Hippocampal formation (tissue), 2 donors: ENCODE results near the gene FAM89B.

Experiments
- DNase-seq, 2 donors: peaks; one replicate each; lab custom pipeline; 2025; lab: John Stamatoyannopoulos, UW

The FAM89B gene

DNA sequence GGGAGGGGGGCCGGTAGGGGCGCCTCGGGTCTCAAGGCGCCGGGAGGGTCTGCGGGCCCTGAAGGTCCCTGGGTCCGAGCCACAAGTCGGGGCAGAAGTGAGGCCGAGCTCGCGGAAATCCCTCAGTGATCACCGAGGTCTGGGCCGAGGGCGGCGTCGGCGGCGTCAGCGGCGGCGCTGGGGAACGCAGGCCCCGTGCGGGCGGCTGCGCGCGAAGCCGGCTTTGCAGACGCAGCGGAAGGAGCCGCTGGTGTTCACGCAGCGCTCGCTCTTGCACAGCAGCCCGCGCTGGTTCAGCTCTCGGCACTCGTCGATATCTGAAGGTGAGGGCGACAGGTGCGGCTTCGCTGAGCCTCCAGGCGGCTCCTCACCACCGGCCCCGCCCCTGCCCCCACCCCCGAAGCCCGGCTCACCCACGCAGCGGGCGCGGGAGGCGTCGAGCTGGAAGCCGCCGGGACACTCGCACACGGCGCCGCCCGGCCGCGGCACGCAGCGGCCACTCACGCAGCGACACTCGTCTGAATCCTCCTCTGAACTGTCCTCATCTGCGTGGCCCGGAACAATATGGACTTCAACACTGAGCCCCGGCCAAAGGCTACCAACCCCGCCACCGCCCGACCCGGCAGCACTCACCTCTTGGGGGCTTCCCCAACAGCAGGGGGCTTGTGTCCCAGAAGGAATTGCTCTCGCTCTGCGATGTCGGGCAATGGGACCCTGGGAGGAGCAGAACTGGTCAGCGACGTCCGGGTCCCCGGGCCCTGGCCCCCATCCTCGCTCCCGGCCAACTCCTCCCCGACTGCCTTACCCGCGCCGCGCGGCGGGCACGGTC lies 33.2 kb upstream of the FAM89B start:
- DNase-seq, result no peak

DNA sequence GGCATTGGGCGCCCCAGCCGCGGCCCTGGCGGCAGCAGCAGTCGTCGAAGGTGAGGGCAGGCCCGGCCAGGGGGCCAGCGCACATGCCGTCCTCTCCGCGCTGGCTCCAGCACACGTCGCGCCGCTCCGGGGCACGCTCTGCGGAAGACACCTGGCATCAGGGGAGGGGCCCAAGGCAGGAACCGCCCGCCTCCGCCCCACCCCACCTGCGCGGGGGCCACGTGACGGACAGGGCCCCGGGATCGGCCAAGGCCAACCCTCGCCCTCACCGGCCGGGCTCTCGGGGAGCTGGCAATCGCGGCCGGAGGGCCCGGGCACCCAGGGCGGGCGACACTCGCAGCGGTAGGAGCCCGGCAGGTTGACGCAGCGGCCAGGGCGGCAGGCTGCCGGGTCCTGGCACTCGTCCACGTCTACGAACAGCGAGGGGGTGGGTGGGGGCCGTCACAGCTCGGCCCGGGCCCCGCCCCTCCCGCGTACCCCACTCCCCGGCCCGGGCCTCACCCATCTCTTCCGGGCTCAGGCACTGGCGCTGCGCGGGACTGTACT lies 32.5 kb upstream of the FAM89B start:
- DNase-seq, result no peak

DNA sequence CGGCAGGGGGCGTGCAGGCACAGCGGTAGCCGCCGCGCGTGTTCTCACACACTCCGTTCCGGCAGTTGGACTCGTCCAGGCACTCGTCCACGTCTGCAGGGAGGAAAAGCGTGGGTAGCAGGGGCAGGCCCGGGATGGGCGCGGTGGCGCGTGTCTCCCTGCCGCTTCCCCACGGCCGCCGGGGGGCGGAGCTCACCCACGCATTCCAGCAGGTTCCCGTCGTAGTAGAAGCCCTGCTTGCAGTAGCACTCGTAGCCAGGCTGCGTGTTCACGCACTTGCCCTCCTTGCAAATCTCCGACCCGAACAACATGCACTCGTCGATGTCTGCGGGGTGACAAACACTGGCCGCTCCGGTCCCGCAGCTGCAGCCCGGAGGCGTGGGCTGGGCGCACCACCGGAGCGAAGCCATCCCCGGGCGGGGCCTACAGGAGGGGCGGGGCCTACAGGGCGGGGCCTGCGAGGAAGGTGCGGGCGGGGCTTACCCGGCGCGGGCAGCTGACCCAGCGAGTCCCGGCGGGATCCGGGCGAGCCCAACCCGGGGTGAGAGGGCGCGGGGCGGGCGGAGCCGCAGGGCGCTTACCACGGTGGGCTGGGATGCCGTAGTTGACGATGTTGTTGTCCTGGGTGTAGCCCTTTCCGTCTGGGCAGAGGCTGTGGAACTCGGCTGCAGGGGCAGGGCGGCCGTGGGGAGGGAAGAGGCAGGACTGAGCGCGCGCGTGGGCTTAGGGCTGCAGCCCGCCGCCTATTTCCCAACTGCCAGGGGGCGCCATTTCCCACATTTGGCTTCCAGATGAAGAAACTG lies 31.8 kb upstream of the FAM89B start:
- DNase-seq, result peak; percentile 68 to 93

DNA sequence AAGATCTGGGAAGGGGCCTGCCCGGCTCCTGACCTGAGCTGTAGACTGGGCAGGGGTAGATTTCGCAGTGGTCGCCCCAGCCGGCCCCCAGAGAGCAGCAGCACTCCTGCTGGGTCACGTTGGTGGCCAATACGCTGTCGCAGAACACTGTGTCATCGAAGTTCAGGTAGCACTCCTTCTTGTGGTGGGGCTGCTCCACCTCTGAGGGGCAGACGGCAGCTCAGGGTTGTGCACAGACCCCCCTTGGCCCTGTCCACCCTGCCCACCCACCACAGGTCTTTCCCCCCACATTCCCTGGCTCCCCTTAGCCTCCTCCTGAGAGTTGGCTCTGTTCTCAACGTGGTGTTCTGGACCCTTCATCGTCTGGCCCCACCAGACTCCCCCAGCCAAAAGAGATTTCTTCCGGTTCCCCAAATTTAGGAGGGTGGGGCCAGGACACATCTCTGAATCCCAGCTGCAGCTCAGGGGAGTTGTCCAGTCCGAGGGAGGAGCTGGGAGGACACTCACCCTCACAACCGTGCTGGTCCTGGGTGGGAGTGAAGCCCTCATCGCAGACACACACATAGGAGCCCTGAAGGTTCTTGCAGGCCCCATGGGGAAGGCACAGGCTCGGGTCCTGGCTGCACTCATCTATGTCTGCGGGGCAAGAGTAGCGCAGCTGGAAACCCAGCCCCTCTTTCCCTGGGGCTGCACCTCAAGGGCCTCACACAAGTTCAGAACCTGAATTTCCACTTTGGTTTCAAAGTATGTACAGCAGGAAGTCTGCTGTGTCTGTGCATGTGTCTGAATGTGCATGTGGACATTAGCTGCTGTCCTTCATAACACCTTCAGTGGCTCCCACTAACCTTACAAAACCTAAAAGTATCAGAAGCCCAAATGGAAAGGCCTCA lies 31.0 kb upstream of the FAM89B start:
- DNase-seq, result no peak

DNA sequence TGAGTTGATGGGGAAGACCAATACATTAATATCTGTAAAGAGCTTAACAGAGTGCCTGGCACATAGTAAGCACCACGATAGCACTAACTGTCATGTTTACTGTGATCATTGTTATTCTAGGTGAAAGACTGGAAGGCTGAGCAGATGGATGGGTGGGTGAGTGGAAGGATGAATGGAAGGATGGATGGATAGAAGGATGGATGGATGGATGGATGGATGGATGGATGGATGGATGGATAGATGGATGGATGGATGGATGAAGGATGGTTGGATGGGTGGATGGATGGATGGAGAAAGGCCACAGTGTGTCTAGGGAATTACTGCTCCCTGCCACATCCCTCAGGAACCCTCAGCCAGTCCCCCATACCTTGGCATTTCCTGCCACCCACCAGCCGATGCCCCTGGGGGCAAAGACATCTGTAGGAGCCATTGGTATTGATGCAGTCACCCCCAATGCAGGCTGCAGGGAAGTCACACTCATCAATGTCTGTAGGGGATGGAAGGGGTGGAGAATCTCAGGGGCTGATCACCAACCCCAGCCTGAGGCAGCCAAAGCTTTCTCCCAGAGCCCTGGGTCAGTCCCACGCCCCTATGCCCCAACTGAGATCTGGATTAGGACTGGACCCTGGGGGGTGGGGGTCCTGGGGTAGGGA lies 29.5 kb upstream of the FAM89B start:
- DNase-seq, result no peak

DNA sequence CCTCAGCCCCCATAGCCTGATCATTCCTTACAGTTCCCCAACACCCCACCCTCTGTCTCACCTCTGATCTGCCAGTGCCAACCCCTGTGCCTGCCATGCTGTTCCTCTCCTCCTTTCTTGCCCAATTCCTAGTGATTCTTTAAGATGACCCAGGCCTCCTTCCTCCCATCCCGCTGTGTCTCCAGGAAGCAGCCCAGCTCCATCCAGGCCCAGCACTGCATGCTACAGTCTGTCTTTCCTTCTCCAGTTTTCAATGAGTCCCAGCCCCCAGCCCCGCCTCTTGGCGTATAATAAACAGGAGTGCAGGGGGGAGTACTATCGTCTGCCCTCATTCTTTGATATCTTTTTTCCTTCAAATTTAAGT lies 26.5 kb upstream of the FAM89B start:
- no peak for DNase-seq

DNA sequence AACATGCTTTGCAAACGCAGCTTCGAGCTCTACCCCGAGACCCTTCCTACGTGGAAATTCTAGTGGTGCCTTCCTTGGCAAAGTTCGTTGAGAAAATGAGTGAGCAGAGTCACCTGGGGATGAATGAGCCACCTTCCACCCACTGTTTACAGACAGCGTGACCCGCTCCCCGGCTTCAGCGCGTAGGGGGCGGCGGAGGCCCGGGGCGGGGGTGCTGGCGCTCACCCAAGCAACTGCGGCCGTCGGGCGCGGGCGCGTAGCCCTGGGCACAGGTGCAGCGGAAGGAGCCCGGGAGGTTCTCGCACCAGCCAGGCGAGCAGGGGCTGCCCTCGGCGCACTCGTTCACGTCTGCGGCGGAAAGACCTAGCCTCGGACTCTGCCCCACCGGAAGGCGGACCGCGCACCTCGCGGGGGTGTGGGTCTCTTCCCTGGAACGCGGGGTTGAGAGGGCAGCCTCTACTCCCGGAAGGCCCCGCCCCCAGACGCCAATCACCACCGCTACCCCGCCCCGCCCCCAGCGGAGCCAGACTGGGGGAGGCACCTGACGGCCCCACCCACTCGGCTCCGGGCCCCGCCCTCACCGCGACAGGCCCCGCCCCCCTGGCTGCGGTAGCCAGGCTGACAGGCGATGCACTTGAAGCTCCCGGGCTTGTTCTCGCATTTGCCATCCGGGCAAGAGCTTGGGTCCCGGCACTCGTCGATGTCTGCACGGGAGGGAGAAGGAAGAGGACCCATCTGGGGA lies 25.9 kb upstream of the FAM89B start:
- peak in 1 of 2 donors; percentile 47 for DNase-seq

DNA sequence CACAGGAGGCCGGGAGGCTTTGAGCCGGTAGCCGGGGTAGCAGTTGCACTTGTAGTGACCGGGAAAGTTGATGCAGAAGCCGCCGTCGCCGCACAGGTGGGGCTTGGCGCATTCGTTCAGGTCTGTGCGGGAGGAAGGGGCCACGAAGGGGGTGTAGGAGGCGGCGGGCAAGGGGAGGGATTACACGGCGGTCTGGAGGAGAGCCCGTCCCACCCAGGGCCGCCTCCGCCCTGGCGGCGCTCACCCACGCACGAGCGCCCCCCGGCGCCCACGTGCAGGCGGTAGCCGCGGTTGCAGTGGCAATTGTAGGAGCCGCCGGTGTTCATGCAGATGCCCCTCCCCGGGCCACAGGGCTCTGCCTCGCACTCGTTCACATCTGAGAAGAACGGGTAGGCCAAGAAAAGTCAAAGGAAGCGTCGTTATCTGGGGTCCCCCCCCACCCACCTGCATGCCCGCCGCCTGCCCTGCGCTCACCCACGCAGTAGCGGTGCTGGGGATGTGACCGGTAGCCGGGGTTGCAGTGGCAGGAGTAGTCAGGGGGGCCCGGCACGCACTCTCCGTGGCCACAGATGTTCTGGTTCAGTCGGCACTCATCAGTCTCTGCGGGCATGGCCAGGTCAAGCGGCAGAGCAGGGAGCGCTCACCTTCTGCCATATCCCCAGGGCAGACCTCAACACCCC lies 24.8 kb upstream of the FAM89B start:
- no peak for DNase-seq

DNA sequence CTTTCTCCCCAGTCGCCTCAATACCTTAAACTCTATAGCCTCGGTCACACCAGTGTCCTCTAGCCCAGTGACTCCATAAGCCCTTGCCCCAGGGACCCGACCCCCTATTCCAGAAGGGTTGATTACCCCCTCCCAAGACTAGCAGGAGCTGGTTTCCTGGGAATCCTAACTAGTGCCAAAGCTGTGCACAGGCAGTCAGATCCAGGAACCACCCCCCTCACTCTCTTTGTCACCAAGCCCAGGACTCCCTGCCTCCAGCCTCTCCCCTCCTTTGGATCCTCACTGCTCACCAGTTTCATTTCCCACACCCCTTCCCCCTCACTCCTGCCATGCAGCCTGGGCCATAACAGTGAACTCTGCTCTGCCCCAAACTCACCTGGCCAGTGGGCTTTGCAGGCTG lies 23.9 kb upstream of the FAM89B start:
- peak in 1 of 2 donors; percentile 7 for DNase-seq

DNA sequence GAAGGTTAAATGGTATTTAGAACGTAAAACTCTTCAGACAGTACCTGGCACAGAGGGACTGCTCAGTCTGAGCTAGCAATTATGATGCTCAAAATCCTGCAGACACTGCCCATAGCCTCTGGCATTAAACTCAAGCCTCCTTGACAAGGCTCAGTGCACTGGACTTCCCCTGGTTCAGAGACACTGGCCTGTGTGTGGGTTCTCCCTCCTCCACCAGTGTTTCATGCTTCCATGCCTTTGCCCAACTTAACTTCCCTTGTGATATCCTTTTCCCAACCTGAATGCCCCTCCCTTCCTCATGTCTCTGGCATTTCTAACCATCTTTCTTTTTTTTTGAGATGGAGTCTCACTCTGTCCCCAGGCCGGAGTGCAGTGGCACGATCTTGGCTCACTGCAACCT lies 23.2 kb upstream of the FAM89B start:
- no peak for DNase-seq

DNA sequence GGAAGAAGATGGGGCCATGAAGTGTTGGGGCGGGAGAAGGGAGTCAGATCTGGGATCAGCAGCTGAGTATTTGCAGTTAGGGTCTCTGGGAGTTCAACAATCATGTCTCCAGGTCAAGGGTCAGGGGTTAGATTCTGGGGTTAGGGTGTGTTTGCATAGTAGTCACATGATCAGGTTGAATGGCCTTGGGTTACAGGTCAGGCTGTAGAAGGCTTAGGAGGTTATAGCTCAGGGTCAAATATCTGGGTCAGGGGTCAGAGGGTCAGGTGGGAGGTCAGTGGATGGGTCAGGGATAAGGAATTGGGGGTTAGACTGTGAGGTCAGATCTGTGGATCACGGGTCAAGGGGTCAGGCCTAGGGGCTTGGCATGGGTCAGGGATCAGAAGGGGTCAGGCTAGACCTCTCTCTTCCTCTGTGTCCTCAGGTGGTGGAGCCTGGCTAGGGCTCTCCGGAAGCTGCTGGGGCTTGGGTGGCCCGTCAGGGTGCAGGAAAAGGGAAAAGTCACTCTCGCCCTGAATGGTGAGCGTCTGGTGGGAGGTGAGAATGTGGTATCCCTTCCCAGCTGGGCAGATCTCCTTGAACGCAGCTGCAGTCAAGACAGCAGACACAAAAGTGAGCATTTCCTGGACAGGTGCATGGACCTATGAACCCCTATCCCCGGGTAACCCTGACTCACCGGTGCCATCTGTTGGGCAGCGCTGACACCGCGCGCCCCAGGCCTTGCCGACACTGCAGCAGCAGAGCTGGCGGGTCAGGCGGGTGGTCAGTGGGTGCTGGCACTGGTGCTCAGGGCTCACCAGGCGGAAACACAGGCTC lies 20.6 kb upstream of the FAM89B start:
- no peak for DNase-seq

DNA sequence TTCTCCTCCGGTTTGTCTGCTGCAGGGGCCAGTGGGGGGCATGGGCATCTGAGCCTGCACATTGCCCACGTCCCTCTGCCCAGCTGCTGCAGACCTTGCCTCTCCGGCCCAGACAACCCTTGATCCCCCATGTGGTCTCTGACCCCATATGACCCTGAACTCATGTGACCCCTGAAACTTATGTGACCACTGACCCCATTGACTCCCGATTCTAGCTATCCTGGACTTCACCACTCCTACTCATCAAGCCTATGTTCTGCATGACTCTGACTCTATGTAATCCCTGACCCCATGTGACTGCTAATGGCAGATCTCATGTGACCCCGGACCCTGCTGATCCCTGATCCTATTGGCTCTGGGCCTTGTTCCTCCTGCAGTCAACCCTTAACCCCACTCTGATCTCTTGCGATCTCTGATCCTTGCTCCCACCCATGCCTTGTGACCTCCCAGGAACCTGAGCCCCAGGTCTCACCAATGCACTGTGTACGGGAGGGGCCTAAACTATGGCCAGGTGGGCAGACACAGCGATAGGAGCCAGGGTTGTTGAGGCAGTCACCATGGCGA lies 19.9 kb upstream of the FAM89B start:
- DNase-seq, result no peak

DNA sequence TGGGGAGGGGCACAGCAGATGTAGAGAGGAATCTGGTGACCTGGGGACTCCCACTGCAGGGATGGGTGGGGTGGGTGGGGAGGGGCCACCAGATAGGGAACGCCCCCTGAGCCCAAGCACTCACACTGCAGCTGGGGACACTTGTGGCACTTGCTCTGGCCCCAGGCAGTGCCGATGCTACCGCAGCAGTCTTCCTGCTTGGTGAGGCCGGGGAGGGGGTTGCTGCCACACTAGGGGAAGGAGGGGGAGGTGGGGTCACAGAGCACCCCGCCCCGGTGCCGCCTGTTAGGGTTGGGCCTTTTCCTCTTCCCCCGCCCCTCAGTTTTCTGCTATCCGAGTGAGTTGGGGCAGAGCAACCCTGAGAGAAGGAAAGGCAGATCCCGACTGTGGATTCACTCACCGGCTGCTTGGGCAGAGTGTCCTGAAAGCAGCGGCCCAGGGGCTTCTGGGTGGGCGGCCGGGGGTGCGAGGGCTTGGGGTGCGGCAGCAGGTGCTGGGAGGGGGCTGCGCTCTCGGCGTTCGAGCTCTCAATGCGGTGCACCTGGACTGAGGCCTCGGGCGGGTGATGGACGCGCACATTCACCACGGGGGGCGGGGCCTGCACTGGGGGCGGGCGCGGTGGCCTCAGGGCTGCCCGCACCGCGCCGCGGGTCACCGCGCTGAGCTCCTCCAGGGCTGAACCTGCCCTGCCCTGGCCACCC lies 18.9 kb upstream of the FAM89B start:
- no peak for DNase-seq

DNA sequence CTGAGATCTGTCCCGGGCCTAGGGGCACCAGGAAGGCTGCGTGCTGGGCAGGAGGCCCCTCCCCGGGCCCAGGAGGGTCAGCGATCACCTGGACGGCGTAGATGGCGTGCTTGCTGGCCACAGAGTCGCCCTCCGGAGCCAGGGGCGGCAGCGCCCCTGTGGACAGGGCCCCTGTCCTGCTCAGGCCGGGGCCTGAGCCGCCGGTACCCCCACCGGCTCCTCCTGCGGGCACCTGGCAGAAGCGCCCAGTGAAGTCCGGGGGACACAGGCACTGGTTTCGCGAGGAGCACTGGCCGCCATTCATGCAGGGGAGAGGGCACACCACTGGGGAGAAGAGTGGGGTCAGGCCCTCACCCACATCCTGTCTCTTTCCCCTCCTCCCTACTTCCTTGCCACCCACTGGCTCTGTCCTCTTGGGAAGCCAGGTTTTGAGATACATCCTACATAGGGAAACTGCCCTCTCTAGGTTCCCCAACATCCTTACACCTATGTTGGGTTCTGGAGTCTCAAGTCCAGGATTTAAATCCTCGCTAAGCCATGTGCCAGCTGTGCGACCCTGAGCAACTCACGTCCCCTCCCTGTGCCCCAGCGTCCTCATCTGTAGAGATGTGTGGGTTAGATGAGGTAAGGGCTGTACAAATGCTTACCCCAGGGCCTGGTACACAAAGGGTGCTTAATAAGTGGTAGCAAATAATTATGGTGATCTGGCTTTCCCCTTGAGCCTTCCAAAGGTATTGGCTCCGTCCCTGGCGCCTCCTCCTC lies 18.1 kb upstream of the FAM89B start:
- no peak for DNase-seq

DNA sequence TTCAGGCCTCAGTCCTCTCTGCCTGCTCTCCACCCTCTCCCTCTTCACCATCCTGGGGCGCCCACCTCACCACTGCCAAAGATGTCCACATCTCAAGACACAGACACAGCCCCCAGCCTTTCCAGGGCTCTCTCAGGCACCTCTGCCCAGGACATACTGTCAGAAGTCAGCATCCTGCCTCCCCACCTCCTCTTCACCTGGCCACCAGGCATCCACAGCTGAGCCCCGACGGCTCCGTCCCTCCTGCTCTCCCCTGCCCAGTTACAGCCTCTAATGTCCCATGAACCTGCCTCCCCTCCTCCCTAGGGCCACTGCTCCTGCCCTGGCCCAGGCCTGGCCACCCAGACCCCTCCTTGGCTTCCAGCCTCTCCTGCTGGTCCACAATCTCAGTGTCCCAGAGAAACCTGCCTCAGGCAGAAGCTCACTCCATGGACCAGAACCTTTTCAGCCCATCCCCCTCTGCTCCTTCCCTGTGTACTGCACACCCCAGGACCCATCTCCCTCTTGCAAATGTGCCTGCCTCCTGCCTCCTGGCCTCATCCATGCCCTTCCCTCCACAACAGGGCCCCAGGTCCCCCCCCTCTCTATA lies 17.4 kb upstream of the FAM89B start:
- no peak for DNase-seq

DNA sequence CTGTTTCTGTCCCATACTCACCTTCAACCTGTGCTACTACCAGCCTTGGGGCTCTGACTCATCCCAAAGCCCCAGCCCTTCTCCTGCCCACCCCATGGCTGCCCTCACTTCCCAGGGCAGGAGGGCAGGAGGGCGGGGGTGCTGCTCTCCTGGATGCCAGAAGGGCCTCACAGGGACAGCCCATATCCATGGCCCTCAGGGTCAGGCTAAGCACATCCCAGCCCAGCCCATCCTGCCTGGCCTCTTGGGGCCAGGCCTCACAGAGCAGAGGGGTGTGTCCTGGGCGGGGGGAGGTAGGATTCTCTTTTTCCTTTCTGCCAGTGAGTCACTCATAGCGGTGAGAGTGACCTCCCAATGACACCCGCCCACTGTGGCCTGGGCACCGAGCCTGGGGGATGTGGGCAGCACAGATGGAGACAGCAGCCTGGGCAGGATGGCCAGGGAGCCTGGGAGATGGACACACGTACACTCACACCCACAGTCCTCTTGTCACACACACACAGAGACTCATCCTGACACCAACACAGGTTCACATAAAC lies 16.6 kb upstream of the FAM89B start:
- no peak for DNase-seq
